ENCODE results near the gene CLK2.

DNA sequence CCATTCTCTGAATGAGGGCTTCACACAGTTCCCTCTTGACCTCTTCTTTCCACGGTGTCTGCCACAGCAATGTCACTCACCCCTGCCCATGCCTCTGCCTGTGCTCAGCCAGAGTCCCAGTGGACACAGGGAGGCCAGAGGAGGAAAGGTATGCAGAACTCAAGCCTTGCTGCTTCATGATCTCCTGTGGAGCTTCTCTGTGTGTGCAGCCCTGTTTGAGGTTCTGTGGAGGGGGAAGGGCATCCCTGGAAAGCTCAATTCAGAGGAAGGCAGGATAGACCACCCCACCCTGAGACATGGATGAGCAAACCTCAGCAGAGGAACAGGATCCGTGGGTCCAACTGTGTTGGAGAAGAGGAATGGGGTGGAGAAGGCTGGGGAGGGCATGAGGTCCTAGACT, 6.0 kb upstream of the CLK2 start:
- TF ChIP-seq POLR2A (IDR thresholded peaks at IDR 0.05) (no peak), POLR2AphosphoS5 (IDR thresholded peaks at IDR 0.05) (no peak), EP300 (IDR thresholded peaks at IDR 0.05) (no peak)
- TF ChIP-seq, protein P1, sequence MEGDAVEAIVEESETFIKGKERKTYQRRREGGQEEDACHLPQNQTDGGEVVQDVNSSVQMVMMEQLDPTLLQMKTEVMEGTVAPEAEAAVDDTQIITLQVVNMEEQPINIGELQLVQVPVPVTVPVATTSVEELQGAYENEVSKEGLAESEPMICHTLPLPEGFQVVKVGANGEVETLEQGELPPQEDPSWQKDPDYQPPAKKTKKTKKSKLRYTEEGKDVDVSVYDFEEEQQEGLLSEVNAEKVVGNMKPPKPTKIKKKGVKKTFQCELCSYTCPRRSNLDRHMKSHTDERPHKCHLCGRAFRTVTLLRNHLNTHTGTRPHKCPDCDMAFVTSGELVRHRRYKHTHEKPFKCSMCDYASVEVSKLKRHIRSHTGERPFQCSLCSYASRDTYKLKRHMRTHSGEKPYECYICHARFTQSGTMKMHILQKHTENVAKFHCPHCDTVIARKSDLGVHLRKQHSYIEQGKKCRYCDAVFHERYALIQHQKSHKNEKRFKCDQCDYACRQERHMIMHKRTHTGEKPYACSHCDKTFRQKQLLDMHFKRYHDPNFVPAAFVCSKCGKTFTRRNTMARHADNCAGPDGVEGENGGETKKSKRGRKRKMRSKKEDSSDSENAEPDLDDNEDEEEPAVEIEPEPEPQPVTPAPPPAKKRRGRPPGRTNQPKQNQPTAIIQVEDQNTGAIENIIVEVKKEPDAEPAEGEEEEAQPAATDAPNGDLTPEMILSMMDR (IDR thresholded peaks at IDR 0.05) = no peak
